Activated naive CD4-positive, alpha-beta T cell (primary cell): ENCODE results near the gene PPDPF.

ENCODE experiments used
- DNase-seq, 4 experiments: peaks; one replicate each; lab custom pipeline; 2025; lab: John Stamatoyannopoulos, UW

PPDPF gene

GRCh38 chr20:63522091-63522868 is 1.7 kb downstream of the PPDPF start:
- DNase-seq: no peak

- no peak for DNase-seq
Observed at GRCh38 chr20:63522981-63523611, 2.5 kb downstream of the PPDPF start.

- no peak for DNase-seq
Observed at GRCh38 chr20:63525185-63525584, 4.6 kb downstream of the PPDPF start.

- no peak for DNase-seq
Observed at GRCh38 chr20:63525971-63526370, 5.4 kb downstream of the PPDPF start.

GRCh38 chr20:63527184-63527583 is 6.6 kb downstream of the PPDPF start:
- DNase-seq: no peak

- no peak for DNase-seq
Observed at GRCh38 chr20:63529180-63529860, 8.8 kb downstream of the PPDPF start.

- no peak for DNase-seq
Observed at GRCh38 chr20:63529861-63530787, 9.6 kb downstream of the PPDPF start.

GRCh38 chr20:63530788-63531160 is 10.2 kb downstream of the PPDPF start:
- no peak for DNase-seq

GRCh38 chr20:63531686-63532448 is 11.3 kb downstream of the PPDPF start:
- no peak for DNase-seq

GRCh38 chr20:63532449-63532971 is 11.9 kb downstream of the PPDPF start:
- no peak for DNase-seq

- DNase-seq: no peak
Observed at GRCh38 chr20:63533388-63533787, 12.8 kb downstream of the PPDPF start.

GRCh38 chr20:63533871-63534393 is 13.4 kb downstream of the PPDPF start:
- no peak for DNase-seq

- no peak for DNase-seq
Observed at GRCh38 chr20:63534427-63534830, 13.9 kb downstream of the PPDPF start.

GRCh38 chr20:63534831-63535651 is 14.5 kb downstream of the PPDPF start:
- DNase-seq: no peak

- DNase-seq: no peak
Observed at GRCh38 chr20:63536241-63536977, 15.8 kb downstream of the PPDPF start.

GRCh38 chr20:63536997-63537524 is 16.5 kb downstream of the PPDPF start, which contains the start of gene PTK6:
TSS of gene PTK6 (minus strand) at chr20:63537376. CDS start at chr20:63537314, 62 bp downstream.
- DNase-seq: no peak

- DNase-seq: peak; percentile 84 to 87 (median 86)
Observed at GRCh38 chr20:63537525-63538203, 17.1 kb downstream of the PPDPF start.
